Gastroesophageal sphincter (tissue), 3 donors: Measurements from ENCODE around the gene KBTBD4.

Source experiments
- POLR2A ChIP-seq, 2 donors: fragments of 450-650 bp; IDR thresholded peaks; one replicate each; pipeline ENCODE4 v1.6.1; 2017; ENCODE audit warnings: antibody characterized with exemption in 2 of 2, mild to moderate bottlenecking in 2 of 2, moderate library complexity in 1 of 2
- POLR2AphosphoS5 ChIP-seq: sonication (generic); formaldehyde crosslinking; IDR thresholded peaks from one replicate; pipeline ENCODE4 v1.6.1; 2017; ENCODE audit warnings: antibody characterized with exemption
- TF ChIP-seq, protein P1 (sequence below), 4 experiments: fragments of 200-600 bp in 2 of 4; fragments of 450-650 bp in 2 of 4; sonication (generic) in 1 of 4; IDR thresholded peaks; one replicate each; pipeline ENCODE4 v1.5.1; 2017 to 2019; ENCODE audit warnings: antibody characterized with exemption in 4 of 4, mild to moderate bottlenecking in 2 of 4, moderate library complexity in 2 of 4

DNA sequence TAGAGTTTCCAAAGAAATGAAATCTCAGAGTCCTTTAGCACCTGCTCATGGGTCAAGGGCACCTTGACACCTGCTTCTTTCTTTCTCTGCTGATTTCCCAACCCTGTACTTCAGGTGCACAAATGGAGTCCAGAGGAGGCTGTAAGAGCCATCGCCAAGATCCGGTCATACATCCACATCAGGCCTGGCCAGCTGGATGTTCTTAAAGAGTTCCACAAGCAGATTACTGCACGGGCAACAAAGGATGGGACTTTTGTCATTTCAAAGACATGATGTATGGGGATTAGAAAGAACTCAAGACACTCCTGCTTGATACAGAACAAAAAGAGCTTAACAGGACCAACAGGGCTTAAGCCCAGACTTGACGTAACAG lies 7.4 kb downstream of the KBTBD4 start:
- TF ChIP-seq, protein P1, sequence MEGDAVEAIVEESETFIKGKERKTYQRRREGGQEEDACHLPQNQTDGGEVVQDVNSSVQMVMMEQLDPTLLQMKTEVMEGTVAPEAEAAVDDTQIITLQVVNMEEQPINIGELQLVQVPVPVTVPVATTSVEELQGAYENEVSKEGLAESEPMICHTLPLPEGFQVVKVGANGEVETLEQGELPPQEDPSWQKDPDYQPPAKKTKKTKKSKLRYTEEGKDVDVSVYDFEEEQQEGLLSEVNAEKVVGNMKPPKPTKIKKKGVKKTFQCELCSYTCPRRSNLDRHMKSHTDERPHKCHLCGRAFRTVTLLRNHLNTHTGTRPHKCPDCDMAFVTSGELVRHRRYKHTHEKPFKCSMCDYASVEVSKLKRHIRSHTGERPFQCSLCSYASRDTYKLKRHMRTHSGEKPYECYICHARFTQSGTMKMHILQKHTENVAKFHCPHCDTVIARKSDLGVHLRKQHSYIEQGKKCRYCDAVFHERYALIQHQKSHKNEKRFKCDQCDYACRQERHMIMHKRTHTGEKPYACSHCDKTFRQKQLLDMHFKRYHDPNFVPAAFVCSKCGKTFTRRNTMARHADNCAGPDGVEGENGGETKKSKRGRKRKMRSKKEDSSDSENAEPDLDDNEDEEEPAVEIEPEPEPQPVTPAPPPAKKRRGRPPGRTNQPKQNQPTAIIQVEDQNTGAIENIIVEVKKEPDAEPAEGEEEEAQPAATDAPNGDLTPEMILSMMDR (IDR thresholded peaks at IDR 0.05), result no peak
- TF ChIP-seq POLR2A (IDR thresholded peaks at IDR 0.05) (no peak), POLR2AphosphoS5 (no peak)
